Panc1 (cell line): Measurements from ENCODE around the gene RHOH.

Experiments used
- CTCF ChIP-seq: fragments of 450-650 bp; IDR thresholded peaks from 2 replicates; pipeline ENCODE4 v1.5.1; 2017; ENCODE audit warnings: mild to moderate bottlenecking
- POLR2AphosphoS5 ChIP-seq: IDR thresholded peaks from 2 replicates; pipeline ENCODE4 v1.6.1; 2012; ENCODE audit warnings: mild to moderate bottlenecking, low read depth, low read length, moderate library complexity
- REST ChIP-seq, 2 experiments: IDR thresholded peaks; 2 replicates each; pipeline ENCODE4 v1.6.1; 2011 to 2012; ENCODE audit warnings: low read depth in 2 of 2, control low read depth in 1 of 2, low read length in 1 of 2, mild to moderate bottlenecking in 1 of 2, moderate library complexity in 1 of 2; ENCODE audit not compliant: insufficient read depth in 1 of 2
- TCF7L2 ChIP-seq: IDR thresholded peaks from 2 replicates; pipeline ENCODE4 v1.6.1; 2011; ENCODE audit warnings: mild to moderate bottlenecking, low read depth, low read length, inconsistent platforms

GRCh38 chr4:40292313-40292759 lies 95.5 kb downstream of the RHOH start:
- TF ChIP-seq CTCF (no peak), POLR2AphosphoS5 (no peak), TCF7L2 (no peak), REST (IDR thresholded peaks at IDR 0.05; ENCODE audit: insufficient read depth in 1 of 2, low read depth in 2 of 2, low read length in 1 of 2) (no peak)
